ENCODE data around the gene COL9A3.
"Not testable (repeated sequence)": the region's sequence is repeated elsewhere in the genome, so short reads cannot be mapped to it uniquely, and the experiment has no call there.

COL9A3 gene

DNA sequence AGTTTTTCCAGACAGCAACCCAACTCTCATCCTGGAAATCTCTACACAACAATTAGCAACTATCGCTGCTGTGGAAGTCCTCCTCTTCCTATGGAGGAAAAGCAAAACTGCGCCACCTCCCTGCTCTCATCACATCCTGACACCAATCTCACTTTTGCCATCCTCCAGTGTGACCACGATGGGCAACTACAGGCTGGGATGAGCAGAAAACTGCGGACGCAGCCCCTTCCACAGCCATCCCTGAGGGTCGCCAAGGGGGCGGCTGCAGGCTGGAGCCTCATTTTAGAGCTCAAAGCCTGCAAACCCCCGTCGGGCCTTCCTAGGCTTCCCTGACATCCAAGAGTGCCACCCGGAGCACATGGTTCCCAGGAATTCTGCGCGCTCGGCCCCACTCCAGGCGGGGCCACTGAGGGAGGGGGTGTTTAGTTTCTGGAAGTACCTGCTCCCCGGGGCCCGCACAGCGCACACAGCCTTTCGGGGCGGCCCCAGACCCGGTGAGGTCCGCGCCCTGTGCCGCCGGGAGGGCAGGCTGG lies 43.6 kb downstream of the COL9A3 start:
- no peak for FAIRE-seq

DNA sequence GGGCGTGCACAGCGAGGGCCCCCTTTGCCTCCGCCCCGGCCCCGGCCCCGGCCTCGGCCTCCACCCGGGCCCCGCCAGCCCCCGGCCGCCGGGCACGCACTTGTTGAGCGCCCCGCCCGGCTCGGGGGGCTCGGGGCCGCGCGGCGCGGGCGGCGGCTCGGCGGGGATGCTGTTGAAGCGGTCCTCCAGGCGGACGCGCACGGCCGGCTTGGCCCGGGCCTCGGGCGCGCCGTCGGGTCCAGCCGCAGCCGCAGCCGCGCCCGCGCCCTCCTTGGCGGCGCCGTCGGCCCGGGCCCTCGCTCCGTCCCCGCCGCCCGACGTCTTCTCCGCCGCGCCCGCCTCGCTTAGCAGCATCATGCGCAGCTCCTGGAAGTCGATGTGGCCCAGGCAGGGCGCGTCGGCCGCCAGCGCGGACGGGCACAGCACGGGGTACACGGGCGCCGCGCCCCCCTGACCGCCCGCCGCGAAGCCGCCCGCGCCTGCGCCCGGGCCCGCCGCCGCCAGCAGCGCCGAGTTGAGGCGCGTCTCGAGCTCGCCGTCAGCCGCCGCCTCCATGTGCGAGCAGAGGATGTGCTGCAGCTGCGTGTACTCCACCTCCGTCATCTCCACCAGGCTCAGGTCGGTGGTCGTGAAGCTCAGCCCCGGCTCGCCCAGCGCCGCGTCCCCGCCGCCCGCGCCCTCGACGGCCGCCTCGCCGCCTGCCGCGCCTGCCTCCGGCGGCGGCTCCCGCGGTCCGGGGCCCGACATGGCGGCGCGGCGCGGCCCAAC lies 44.3 kb downstream of the COL9A3 start:
- no peak for FAIRE-seq

DNA sequence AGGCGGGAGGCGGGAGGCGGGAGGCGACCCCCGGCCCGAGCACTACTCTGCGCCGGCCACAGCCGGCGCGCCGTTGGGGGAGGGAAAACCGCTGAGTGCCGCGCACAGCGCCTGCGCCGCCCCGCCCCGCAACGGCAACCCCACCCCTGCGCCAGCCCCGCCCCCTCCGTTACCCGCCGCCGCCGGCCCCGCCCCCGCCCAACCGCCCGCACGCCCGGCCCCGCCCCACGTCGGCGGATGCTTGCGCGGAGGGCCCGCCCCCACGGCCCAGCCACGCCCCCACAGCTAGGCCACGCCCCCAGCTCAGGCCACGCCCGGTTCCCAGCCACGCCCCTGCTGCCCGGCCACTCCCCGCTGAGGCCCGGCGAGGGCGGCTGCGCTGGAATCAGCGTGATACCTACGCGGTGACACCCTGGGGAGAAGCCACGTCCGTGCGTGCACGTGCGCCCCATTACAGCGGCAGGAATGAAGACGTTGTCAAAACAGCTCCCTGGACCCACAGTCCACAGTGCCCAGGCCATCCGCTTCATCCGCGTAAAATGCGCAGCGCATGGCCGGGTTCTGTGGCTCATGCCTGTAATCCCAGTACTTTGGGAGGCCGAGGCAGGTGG lies 45.0 kb downstream of the COL9A3 start, which contains the start of gene TCFL5:
TCFL5 (minus strand) TSS at position 97 of the 611 bp plus-strand sequence. CDS start 152 bp downstream, outside the sequence.
- no peak for FAIRE-seq

DNA sequence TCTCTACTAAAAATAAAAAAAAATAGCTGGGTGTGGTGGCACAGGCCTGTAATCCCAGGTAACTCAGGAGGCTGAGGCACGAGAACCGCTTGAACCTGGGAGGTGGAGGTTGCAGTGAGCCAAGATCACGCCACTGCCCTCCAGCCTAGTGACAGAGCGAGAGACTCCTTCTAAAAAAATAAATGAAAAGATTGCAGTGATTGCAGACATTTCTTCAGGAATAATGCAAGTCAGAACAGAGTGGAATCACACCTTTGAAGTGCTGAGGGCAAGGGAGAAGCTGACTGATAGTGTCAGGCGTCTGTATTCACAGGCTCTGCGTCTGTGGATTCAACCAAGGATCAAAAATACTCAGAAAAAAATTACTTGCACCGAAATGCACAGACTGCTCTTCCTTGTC lies 47.4 kb downstream of the COL9A3 start:
- no peak for FAIRE-seq

DNA sequence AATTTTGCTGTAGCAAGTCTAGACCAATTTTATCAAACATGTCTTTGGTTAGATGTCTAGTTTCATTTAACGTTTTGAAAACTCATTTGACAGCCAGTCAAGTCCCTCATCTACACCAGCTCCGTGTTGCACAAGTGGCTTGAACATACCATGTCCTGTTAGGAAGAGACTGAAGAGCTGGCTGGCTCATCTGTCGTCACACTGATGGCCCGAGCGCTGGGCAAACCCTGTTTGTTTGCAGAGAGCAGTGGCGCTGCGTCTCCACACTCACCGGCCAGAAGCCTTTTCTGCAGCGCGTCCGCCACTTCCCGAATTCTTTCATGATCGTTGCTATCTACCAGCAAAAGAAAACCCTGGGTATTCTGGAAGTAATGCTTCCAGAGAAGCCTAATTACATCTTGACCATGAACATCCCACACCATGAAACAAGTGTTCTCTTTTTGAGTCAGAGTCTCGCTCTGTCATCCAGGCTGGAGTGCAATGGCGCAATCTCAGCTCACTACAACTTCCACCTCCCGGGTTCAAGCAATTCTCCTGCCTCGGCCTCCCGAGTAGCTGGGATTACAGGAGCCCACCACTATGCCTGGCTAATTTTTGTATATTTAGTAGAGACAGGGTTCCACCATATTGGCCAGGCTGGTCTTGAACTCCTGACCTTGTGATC lies 55.5 kb downstream of the COL9A3 start:
- no peak for FAIRE-seq

DNA sequence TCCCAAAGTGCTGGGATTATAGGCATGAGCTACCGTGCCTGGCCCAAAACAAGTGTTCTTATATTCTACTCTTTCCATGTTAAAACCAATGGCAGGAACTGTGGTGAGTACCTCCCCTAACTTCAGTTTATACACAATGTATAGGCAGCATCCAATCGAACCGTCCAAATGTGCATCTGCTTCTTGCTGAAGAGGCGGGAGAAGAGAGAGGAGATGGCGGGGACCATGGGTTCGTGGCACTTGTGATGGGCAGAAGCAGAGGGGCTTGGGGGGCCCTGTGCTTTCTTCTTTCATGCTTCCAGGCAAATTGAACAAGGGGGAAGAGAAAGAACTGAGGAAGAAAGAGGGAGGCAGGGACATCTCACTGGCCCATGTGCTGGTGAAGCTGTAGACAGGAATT lies 56.0 kb downstream of the COL9A3 start:
- FAIRE-seq: no peak

DNA sequence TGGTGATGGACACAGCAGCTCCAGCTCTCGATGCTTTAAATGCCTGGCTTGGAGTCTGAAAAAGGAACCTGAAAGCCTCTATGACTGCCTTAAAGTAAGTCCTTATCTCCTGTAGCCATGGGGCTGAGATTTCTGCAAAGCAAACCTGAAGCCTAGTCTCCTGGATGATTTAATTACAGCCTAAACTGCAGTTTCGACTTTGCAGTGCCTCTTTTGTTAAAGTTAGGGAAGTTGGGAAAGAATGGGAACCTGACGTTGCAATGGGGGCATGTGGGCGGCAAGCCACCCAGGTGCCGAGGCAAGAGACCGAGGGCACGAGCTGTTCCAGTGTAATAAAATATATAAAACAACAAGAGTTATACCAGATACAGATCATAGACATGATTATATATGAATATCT lies 56.4 kb downstream of the COL9A3 start:
- FAIRE-seq: no peak

DNA sequence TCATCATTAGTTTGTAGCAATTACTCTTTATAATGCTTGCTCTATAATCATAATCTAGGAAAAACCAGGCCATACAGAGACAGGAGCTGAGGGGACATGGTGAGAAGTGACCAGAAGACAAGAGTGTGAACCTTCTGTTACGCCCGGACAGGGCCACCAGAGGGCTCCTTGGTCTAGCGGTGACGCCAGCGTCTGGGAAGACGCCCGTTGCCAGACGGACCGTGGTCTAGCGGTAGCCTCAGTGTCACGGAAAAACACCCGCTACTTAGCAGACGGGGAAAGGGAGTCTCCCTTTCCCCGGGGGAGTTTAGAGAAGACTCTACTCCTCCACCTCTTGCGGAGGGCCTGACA lies 56.8 kb downstream of the COL9A3 start:
- not testable (repeated sequence) for FAIRE-seq

DNA sequence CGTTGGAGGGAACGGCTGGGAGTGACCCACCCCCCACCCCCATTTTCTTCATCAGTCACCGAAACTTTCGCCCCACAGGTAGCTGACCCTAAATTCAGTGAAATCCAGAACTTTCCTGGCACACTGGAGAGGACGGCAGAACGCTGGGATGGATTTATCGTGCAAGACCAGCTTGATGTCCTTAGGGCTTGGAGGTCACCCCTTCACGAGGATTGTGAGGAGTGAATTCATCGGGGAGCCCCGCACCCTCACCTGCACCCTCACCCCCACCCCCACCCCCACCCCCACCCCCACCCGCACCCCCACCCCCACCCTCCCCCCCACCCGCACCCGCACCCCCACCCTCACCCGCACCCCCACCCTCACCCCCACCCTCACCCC lies 58.1 kb downstream of the COL9A3 start:
- FAIRE-seq: no peak

DNA sequence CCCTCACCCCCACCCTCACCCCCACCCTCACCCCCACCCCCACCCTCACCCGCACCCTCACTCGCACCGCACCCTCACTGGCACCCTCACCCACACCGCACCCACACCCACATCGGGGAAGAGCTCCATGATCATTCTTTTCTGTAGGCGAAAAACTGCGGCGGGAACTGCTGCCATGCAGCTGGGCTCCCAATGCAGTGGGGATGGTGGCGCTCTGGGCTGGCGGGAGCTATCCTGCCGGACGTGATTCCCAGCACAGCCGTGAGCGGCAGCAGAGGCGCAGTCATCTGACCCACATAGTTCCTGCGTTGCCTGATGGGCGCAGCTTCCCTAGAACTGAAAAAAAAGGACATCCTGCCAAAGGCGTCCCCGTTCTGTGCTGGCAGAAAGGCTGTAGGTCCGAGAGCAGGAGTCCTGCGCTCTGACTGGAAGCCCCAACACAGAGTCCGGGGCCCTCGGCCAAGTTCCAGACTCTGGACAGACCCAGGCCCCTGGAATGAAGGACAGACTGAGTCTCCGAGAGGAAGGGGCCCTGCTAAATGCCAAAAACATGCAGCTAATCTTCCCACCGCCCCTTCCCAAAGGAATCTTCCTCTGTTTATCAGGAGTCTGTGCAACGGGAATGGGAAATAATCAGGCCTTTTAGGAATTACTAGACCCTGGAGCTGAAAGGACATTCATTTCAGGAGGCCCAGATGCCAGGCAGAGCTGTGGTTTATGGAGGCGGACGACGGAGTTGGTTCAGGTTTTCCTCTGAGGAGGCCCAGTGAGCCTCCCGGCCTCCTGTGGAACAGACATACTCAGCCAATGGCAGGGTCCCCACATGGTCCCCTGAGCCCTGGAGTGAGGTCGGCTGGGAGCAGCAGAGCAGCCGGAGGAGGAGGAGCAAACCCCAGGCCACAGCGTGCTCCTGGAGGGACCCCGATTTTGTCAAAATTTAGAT lies 58.8 kb downstream of the COL9A3 start:
- FAIRE-seq: no peak

DNA sequence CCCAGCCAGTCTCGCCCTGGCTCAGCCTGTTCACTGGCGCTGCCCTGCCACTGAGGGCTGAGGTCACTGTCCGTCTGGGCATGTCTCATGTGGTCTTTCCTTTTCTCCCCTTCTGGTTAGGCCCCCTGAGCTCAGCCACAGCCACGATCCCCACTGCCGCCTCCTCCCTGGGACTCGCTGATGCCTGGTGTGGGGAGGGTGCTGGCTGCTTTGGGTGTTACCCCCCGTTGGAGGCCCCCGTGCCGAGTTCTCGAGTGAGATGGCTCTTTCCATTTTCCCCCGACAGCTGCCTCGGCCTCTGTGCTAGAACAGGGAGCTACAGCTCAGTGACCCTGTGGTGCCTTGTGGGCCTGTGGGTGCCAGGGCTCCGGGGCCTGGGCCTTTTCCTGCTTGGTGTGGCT lies 59.7 kb downstream of the COL9A3 start:
- no peak for FAIRE-seq

DNA sequence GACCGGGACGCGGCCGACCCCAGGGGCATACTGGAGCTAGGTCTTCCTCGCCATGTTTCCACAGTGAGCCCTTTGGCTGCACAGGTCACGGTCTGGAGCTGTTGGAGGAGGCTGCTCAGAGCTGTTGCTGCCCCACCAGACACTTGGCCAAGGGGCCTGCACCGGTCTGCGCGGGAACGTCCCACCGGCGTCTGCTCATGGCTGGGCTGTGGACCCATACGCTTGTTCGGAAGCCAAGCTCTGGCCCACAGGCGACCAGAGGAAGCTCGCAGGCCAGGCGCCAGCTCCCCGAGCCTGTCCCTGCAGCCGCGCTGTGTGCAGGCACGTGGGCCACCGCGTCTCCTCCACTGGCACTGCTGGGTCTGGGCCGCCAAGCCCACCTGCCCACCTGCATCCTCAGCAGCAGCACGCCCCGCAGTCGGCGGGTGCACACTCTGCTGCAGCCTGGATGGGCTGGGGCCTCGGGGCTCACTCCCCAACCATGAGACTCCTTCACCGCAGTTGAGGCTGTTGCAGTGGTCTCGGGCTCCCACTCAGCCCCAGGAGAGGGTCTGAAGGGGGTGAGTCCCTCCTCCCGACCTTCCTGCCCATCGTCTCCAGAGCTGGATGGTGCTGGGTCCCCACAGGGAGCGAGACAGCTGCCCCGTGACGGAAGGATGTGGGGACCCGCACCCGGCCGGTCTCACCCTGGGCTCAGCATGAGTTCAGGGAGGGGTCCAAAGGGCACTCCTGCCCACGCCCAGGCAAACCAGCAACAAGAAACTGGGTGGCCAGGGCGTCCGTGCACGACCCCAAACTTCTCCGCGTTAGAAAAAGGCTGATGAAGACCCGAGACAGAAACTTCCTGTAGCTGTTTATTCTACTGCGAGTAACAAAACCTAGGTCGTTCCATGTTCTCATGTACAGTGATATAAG lies 60.3 kb downstream of the COL9A3 start:
- no peak for FAIRE-seq

DNA sequence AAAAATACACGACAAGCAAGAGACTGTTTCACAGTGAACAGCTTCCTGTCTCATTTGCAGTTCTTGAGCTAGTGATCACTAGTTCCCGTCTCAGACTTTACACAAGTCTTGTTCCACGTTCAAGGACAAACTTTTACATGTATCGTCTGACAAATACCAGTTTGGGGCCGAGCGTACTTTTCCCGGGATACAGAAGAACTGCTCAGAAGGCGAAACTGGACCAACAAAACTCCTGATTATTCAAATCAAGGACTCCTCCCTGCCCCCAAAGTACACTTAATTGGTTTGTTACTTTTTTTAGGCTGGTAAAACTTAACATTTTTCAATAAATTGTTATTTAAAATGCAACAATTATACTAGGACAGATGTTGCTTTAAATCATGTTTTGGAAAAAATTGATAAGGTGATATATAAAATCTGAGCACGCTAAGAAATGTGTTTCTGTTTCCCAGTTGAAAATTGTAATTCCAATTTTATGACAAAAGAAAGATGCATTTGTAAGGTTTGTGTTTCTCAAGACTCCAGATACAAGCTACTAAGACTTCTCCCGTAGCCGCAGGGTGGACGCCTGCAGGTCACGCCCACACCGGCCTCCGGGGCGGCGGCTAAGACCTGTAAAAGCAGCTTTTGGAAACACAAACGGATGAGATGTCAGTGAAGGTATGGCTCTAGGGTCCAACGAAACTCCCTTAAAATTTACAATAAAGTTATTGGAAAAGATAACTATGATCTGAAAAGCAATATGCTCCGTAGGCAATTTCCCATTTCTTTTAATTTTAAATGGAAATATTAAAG lies 61.6 kb downstream of the COL9A3 start:
- no peak for FAIRE-seq

DNA sequence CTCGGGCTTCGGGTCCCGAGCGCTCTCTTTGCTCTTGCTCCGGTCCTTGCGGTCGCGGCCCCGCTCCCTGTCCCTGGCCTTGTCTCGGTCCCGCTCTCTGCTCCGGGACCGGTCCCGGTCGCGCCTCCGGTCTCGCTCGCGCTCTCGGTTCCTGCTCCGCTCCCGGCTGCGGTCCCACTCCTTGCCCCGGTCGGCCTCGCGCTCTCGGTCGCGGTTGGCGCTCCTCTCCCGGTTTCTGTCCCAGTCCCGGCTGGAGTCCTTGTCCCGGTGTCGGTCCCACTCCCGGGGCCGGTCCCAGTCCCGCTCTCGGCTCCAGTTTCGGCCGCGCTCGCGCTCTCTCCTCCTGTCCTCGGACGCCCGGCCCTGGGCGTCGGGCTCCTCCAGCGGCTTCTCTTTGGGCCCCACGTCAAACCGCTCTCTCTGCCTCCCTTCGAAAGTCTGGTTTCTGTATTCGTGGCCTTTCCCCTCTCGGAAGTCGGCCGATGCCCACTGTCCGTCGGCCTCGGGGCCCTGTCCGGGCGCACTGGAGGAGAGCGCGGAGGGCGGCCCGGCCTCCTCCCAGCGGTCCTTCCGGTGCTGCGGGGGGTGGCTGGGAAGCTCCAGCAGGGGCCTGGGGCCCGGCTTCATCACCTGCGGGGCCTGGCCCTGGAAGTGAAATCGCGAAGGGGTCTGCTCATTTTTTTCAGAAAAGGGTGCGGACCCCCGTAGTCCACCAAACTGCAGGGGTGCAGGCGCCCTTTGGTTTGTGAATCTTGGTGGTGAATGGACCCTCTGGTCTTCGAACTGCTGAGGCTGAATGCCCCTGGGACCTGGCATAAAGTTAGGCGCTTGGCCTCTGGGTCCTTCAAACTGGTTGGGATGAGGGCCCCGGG lies 62.7 kb downstream of the COL9A3 start:
- FAIRE-seq: no peak

DNA sequence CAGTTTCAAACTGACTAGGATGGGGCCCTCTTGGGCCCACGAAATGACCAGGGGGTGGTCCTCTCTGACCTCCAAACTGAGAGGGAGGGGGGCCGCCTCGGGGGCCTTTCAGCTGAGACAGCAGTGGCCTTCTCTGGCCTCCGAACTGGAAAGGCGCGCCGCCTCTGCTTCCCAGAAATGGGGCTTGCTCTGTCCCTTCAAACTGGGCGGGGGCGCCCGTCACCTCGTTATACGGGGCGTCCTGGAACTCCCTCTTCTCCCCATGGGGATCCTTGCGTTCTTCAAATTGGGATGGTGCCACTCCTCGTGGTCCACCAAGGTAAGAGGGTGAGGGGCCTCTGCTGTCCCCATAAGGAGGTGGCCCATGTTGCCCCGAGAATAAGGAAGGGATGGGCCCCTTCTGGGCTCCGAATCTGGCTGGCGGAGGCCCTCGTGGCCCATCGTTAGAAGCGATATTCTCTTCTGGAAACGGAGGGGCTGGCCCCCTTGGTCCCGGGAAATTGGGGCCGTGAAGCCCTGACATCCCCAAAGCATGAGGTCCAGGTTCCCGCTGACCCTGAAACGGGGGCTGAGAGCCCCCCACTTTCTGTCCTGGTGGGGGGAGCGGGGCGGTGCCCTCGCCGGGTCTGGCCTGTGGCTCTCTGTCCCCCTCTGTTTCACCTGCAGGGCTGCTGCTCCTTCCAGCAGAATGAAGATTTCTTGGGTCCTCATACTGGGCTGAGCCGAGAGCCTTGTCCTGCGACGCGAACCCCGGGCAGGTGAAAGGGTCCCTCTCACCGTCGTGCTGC lies 63.5 kb downstream of the COL9A3 start:
- no peak for FAIRE-seq

DNA sequence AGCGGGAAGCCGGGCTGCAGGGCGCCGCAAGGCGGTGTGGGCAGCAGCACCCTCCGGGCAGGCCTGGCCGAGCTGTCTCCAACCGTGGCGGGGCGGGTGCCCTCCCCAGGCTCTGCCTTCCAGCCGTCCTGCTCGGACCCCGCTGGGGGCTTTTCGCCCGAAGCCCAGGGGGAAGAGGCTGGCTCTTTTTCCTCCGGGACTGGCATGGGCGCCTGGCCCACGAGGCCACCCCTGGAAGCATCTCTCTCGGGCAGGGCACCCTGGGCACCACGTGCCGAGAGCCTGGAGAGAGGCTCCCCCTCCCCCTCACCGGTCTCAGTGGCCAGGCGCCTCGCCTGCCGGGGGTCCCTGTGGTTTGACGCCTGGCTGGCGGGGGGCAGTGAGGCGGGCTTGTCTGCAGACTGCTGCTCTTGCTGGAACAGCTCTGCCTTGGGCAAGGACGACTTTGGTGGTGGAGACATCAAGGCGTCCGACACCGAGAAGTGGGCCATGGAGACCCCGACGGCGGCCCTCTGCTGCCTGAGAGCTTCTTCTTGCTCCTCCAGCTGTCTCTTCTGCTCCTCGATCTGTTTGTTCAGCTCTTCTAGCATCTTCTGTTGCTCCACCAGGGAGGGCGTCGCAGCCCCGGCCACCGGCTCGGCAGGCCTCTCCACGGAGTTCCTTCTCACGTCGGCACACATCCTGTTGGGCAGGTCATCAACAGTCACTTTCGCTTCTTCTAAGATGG lies 64.2 kb downstream of the COL9A3 start:
- FAIRE-seq: no peak

DNA sequence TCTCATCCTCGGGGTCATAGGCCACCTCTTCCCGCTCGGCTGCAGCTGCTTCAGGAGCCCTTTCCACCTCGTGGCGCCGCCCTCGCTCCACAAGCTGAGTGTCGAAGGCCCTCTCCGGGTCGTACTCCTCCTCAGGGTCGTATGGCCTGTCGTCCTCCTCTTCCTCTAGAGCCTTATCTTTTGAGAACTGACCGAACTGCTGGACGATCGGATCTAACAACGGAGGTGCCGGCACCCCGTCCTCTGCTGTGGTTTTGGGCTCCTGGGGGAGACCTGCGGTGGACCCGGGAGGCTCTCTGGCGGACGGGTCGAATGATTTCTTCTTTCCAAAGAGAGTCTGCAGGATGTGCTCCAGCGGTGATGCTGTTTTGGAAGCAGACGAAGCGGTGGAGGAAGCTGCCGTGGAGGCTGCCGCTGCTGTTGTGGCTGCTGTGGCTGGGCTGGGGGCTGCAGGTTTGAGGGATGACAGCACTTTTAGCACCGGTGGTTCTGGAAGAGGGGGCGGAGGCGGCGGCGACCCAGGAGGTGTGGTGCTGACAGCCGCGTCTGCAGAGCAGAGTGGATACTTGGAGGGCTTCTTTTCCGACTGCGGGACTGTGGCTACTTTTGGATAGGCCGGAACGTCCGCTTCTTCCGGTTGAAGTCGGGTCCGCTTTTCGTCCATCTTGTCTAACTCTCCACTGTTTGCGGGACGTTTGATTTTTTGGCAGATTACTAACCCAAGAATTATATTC lies 65.0 kb downstream of the COL9A3 start:
- no peak for FAIRE-seq

All from endometrium (tissue), 2 donors.